HG03521 (cell line): ENCODE measurements around the gene ANO2.

Source experiments
- ATAC-seq: cut with Tn5 transposase; IDR thresholded peaks from one replicate; pipeline ENCODE4 v1.9.1; 2021; ENCODE audit warnings: mild to moderate bottlenecking, moderate library complexity; ENCODE audit not compliant: unreplicated experiment

ANO2 gene

DNA sequence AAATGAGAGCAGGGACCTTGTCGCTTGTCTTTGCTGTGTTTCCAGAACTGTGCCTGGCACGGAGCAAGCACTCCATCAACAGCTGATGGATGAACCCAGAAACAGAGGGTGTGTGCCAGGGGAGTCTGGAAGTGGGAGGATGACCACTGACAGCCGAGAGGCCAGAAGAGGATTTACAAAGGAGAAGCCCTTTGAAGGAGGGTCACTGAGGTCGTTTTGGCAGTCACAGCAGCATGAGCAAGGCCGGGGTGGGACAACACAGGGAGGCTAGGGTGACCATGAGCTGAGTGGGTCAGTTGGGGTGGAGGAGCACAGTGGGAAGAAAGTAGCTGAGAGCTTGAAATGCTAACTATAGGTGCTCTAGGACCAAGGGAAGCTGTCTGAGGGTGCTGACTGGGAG is 313.6 kb downstream of the ANO2 start:
- ATAC-seq: no peak

DNA sequence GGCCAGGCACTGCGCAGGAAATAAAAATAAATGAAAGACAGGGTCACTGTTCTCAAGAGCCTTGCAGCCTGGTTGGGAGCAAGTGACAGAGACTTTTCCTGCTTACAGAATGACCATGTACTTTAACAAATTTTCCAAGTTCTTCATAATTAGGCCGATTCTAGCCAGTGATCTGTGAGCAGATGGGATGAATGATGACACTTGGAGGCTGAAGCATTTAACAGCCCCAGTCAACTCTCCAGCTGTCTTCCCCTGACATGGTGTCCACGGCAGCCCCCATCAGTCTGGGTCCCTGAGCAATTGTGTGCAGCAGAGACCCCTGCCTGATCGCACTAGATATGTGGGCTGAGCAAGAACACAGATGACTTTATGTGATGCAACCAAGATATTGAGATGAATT is 314.3 kb downstream of the ANO2 start:
- ATAC-seq: no peak

DNA sequence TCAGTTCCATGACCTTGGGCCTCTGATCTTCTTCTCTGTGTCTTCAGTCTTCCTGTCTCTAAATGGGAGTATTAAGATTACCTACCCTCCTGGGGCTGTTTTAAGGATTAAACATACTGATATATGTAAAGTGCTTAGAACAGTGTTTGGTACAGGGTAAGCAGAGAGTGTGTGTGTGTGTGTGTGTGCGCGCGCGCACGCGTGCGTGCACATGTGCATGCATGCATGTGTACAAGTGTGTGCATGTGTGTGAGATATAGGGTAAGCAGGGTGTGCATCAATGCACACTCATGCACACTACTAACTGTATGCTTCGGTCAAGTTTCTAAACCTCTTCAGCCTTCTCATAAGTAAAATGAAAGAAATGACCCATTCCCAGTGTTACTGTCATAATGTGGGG is 316.6 kb downstream of the ANO2 start:
- no peak for ATAC-seq

- no peak for ATAC-seq
Observed at GRCh38 chr12:5627053-5627630, 317.9 kb downstream of the ANO2 start.

- no peak for ATAC-seq
Observed at GRCh38 chr12:5626151-5626550, 318.9 kb downstream of the ANO2 start.

GRCh38 chr12:5624486-5625272 is 320.4 kb downstream of the ANO2 start:
- ATAC-seq: no peak

GRCh38 chr12:5623411-5623810 is 321.6 kb downstream of the ANO2 start:
- no peak for ATAC-seq

DNA sequence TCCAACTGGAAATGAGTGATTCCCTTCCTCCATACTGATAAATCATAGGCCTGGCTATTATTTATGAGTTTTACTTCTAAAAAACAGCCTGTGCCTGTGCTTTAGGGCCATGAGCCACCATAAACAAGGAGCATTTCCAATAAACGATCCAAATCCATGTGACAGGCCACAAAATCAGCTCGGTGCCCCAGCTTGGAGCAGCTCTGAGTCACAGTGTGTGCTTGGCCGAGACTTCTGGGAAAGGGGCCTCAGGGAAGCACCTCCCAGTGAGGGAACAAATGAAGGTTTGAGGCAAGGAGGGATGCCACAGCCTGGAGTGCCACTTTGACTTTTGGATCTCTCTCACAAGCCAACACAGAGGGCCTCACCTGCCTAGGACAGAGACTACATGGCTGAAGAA is 322.8 kb downstream of the ANO2 start:
- no peak for ATAC-seq

- ATAC-seq: no peak
Observed at GRCh38 chr12:5621329-5621728, 323.7 kb downstream of the ANO2 start.

- ATAC-seq: no peak
Observed at GRCh38 chr12:5620896-5621295, 324.2 kb downstream of the ANO2 start.

DNA sequence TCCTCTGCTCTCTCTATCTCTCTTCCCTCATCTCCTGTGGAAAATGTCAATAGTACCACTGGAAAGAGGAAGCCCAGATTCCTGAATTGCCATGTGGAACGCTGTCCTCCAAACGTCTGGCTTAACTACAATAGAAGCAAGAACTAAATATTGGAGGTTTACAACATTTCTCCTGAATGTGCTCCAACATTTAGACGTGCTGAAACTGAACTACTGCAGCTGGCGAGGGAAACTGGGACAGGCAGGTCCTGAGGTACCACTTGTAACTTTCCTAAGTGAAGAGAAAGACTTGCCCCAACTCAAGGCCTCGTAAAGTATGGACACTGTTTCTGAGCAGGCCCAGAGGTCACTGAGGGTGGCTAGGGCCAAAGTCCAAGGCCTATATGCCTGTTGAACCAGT is 325.4 kb downstream of the ANO2 start:
- no peak for ATAC-seq

DNA sequence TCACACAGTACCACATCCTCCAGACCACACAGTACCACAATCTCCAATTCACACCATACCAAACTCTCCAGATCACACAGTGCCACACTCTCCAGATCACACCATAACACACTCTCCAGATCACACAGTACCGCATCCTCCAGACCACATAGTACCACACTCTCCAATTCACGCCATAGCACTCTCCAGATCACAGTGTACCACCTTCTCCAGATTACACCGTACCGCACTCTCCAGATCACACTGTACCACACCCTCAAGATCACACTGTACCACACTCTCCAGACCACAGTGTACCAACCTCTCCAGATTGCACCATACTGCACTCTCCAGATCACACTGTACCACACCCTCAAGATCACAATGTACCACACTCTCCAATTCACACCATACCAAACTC is 328.2 kb downstream of the ANO2 start:
- no peak for ATAC-seq

GRCh38 chr12:5615760-5616159 is 329.3 kb downstream of the ANO2 start:
- ATAC-seq: no peak

DNA sequence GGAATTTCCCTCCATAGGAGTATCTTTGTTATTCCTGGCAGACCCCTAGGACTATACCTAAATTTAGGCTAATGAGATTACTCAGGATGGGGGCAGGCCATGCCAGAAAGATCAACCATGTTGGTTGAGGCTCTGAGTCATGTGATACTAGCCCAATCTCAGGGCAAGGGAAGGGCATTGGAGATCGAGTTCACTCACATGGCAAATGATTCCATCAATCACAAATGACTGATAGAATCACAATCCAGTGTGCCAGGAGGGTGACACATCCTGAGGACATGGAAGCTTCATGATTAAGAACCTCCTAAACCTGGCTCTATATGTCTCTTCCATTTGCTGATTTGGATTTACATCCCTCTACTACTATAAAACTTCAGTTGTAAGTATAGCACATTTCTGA is 330.8 kb downstream of the ANO2 start:
- ATAC-seq: no peak

- no peak for ATAC-seq
Observed at GRCh38 chr12:5612556-5613410, 332.3 kb downstream of the ANO2 start.

DNA sequence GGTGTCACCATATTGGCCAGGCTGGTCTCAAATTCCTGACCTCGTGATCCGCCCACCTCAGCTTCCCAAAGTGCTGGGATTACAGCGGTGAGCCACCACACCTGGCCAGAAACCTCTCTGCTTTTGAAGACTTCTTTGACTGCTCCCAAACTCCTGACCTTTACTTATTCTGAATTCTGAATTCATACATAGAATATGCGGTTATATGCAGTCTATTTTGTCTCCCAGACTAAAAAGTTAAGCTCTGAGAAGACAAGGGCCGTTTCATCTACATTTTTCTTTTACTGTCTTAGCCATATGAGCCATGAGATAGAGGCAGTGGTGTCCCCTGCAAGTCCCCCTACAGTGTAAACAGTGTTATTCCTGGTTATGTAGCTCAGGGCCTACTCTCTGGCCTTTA is 333.9 kb downstream of the ANO2 start:
- no peak for ATAC-seq

GRCh38 chr12:5599378-5599777 is 345.7 kb downstream of the ANO2 start:
- ATAC-seq: no peak

DNA sequence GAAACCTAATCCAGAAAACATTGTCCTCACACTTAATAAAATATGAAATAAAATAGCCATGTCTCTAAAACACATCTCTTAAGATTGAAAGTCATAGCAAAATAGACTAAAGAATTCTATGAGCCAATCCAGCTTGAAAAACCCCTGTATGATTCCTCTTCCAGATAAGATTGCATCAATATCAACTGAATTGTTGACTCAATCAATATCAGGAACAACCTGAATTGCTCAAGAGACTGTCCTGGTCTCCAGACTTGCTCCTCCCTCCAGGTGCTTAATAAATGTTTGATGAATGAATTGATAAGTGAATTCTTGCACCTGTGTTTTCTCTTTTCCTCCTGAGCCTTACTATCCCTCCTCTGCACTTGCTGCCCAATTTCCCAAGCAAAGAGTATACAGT is 351.1 kb downstream of the ANO2 start:
- no peak for ATAC-seq

DNA sequence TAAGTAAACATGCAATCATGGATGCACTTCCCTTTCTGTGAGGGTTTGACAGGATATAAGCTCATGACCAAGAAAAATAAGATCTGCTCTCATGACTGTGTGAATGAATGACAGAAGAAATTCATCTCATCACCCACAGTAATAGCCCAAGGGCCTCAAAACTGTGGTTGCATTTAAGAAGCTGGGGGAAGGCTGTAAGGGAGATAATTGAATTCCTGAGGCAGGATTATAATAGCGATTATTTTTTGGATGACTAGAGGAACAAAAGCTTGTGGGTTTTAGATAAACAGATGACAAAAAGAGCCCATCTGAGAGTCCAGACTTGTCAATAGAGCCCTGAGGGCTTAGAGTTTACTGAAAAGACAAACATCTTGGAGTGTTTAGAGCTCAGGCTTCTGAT is 352.0 kb downstream of the ANO2 start:
- no peak for ATAC-seq

GRCh38 chr12:5592310-5592709 is 352.7 kb downstream of the ANO2 start:
- ATAC-seq: no peak

- ATAC-seq: no peak
Observed at GRCh38 chr12:5590316-5590715, 354.7 kb downstream of the ANO2 start.

DNA sequence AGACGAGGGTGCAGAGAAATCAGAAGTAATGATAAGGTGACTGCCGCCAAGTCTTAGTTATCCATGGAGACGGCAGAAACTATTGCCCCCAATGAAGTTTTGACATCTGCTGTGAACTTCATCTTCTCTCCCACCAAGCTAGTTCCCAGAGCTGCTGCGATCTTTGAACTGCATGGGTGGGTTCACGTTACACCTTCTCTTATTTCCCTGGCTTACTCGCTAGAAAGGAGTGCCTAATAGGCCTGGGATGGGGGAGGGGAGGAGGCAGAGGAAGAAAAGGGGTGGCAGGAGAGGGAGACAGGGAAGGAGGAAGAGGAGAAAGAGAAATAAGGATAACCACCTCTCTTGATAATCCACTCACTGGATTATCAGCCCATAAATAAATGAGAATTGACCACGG is 356.0 kb downstream of the ANO2 start:
- no peak for ATAC-seq
